Gastrocnemius medialis (tissue), 4 donors: ENCODE measurements around the gene ARRDC2.
A peak's percentile ranks its signal among the peaks of the same experiment; 100 is the strongest.

Experiments used
- CTCF ChIP-seq, 5 experiments: fragments of 450-650 bp in 3 of 5; fragments of 200-600 bp in 2 of 5; sonication (generic) in 2 of 5; IDR thresholded peaks in 4 of 5; conservative IDR thresholded peaks in 1 of 5; 1 replicate in 4 of 5; 2 replicates in 1 of 5; pipeline ENCODE4 v1.5.1; 2016 to 2019; ENCODE audit warnings: antibody characterized with exemption in 5 of 5, mild to moderate bottlenecking in 3 of 5, moderate library complexity in 3 of 5
- POLR2A ChIP-seq, 2 donors: fragments of 450-650 bp; IDR thresholded peaks; one replicate each; pipeline ENCODE4 v1.6.1; 2017; ENCODE audit warnings: antibody characterized with exemption in 2 of 2, mild to moderate bottlenecking in 2 of 2, moderate library complexity in 2 of 2

DNA sequence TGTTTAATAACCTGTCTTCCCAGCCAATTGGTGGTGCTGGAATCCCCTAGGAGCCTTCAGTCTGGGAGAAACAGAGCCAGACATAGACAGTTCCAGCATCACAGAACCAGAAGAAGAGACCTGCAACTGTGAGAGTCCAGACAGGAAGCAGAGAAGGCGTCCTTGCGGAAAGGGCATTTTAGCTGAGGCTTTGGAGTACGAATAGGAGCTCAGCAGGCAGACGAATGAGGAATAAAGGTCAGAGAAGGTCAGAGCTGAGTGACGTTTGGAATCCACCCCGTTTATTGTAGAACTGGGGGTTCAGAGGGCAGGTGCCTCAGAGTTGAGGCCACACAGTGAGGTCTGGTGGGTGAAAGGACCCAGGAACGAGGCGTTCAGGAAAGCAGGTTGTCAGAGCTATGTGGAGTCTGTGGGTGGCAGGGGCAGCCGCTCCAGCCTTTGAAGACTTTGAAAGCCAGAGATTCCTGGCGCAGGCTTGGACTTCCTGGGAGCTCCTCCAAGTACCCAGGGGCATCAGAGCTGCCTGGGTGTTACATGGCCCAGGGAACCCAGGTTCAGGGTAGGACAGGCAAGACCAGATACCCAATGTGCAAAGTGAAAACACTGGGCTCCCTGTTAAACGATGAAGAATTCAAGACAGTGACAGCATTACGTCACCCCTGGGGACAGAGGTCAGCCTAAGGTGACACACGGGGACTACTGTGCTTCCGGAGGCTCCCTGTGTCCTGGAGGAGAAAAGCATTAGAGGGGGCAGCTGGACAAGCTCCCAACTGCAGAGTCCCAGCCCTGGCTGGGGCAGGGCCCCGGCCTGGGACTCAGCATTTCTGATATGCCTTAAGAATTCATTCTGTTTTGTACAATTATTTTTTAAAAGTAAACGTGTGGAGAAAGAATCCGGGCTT lies 5.5 kb downstream of the ARRDC2 start:
- TF ChIP-seq CTCF (IDR thresholded peaks at IDR 0.05 in 4 of 5, conservative IDR thresholded peaks at IDR 0.05 in 1 of 5), result no peak
- TF ChIP-seq POLR2A (IDR thresholded peaks at IDR 0.05), result peak; percentile 12 to 54
